Measurements from ENCODE around the gene TPCN2.

GRCh38 chr11:69071086-69071800, 22.5 kb downstream of the TPCN2 start:
- TF ChIP-seq EP300 (IDR thresholded peaks at IDR 0.05) (no peak), POLR2AphosphoS5 (IDR thresholded peaks at IDR 0.05) (no peak), CTCF (IDR thresholded peaks at IDR 0.05) (no peak)
